GM12801 (cell line): ENCODE measurements around the gene GSG1L2.

Experiments
- CTCF ChIP-seq: IDR thresholded peaks from one replicate; pipeline ENCODE4 v1.5.1; 2011; ENCODE audit warnings: control low read depth; ENCODE audit not compliant: insufficient read length; ENCODE audit errors: extremely low read depth

The GSG1L2 gene

GRCh38 chr17:9755083-9755482 lies 66.8 kb downstream of the GSG1L2 start:
- TF ChIP-seq CTCF: no peak
